Central memory CD4-positive, alpha-beta T cell (primary cell): ENCODE data around the gene ASB4.

ENCODE experiments used
- DNase-seq: peaks from one replicate; pipeline ENCODE4 v3.0.0; 2022

The ASB4 gene

DNA sequence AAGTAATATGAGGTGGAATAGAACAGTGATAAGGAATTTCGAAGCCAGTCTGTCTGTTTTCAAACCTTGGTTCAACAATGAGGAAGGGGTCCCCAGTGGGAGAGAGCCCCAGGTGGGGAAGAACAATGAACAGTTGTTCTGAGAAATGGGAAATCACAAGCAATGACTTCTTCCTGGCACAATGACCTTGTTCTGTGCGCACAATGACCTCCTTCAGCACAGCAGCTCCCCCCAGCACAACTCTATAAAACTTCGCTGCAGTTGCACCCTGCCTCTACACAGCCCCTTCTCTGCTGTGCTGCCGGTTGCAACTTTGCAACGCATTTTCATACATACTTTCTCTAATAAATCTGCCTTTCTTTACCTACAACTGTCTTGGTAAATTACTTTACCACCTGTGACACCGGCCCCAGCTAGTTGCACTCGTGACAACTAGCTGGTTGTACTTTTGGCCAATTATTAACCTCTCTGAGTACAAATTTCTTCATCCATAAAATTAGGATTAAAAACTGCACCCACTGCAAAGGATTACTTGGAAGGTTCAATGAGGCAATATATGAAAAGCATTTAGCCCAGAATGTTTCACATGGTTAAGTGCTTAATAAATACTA is 40.5 kb downstream of the ASB4 start:
- DNase-seq: no peak

- no peak for DNase-seq
Measured at GRCh38 chr7:95527033-95527775, 41.5 kb downstream of the ASB4 start.

- DNase-seq: no peak
Measured at GRCh38 chr7:95527776-95528250, 42.1 kb downstream of the ASB4 start.

- DNase-seq: no peak
Measured at GRCh38 chr7:95529701-95530100, 44.0 kb downstream of the ASB4 start.

DNA sequence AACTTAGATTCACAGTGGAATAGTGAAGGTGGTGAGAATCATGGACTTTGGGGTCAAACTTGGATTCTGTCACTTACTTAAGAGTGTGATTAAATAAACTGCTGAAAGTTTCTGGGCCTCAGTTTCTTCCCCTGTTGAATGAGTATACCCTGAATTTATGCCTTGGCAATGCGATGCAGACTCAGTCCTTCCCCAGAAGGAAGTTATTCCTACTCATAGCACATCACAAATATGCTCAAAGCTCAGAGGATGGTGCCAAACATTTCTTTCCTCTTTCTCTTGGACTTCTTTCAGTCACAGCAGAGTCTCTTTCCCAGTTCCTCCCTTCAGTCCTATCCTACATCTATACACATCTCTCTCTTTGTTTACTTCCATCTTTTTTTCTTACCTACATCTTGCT is 45.1 kb downstream of the ASB4 start:
- no peak for DNase-seq

DNA sequence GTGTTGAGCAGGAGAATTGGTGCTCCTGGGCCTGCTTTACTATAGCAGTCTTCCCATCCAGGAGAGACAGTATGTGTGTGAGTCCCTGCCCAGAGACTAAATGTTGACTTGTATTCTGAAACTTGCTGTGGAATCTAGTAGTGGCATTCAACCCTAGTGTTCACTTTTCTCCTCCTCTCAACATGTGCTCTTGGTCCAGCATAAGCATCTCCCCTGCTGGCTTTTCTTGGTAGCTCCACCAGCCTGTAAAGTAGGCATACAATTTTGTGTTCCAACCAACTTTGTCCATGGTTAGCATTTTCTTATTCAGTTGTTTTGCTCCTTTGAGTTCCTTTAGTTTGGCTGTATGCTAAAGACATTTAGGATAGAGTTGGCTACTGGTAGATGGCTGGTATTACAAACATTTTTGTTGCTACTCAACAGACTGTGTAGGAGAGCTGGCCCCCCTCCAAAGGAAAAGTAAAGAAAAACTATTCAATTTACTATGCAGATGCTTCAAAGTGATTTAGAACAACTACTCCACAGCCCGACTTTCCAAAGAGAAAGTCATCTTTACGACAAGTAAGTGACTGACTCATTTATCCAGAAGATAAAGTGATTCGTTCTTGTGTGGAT is 46.0 kb downstream of the ASB4 start:
- no peak for DNase-seq

DNA sequence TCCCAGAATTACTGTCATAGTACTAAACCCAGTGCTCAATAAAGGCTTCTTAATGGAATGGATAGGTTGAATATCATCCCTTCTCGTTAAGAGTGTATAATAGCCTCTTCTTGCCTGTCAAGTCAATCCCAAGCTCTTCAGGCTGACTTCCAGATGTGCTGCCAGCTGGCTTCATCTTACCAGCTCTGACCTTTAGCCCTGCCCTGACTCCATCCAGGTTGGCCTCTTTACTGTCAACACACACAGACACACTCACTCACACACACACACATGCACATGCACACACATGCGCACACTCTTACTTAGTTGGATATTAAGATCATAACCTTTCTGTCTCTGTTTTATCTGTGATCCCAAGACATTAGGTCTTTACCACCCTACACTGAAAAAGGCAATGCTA is 49.1 kb downstream of the ASB4 start:
- DNase-seq: no peak

- no peak for DNase-seq
Measured at GRCh38 chr7:95535662-95536061, 49.9 kb downstream of the ASB4 start.

DNA sequence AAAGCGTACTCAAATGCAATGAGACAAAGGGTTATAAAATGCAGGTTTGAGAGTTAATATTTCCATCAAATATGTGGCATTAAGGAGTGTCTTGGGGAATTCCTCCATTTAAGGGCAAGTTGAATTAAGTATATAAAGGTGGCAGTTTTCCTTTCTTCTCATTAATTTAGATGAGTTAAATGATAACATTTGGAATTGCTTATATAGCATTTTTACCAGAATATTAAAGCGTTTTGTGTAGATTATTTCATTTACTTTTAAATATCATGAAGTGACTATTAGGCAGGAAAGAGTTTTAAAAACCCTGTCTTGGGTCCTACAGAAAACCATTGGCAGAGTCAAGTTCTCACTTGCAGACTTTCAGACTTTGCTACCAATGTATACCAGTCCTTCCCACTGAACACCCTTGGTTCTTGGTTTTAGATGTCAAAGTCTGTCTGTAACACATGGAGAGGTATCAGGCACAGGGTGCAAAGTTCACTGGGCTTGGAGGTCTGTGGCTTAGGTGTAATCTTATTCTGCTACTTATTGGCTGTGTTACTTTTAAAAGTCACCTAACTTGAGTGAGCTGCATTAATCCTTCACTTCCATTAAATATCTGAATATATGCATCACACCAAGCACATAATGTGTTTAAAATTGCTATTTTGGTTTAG is 51.0 kb downstream of the ASB4 start:
- no peak for DNase-seq

GRCh38 chr7:95537468-95537867 is 51.7 kb downstream of the ASB4 start:
- DNase-seq: no peak

DNA sequence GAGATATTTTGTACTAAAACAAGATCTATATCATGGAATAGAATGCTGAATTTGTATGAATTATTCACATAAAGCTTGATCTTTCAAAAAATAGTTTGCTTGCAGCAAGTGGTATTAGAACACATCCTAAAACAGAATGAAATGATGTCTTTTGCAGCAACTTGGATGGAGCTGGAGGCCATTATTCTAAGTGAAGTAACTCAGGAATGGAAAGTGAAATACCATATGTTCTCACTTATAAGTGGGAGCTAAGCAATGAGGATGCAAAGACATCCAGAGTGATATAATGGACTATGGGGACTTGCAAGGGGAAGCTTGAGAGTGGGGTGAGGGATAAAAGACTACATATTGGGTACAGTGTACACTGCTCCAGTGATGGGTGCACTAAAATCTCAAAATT is 53.7 kb downstream of the ASB4 start:
- DNase-seq: no peak

- DNase-seq: no peak
Measured at GRCh38 chr7:95540366-95540765, 54.6 kb downstream of the ASB4 start.

- no peak for DNase-seq
Measured at GRCh38 chr7:95543312-95543711, 57.6 kb downstream of the ASB4 start.

- no peak for DNase-seq
Measured at GRCh38 chr7:95544171-95544570, 58.4 kb downstream of the ASB4 start.

DNA sequence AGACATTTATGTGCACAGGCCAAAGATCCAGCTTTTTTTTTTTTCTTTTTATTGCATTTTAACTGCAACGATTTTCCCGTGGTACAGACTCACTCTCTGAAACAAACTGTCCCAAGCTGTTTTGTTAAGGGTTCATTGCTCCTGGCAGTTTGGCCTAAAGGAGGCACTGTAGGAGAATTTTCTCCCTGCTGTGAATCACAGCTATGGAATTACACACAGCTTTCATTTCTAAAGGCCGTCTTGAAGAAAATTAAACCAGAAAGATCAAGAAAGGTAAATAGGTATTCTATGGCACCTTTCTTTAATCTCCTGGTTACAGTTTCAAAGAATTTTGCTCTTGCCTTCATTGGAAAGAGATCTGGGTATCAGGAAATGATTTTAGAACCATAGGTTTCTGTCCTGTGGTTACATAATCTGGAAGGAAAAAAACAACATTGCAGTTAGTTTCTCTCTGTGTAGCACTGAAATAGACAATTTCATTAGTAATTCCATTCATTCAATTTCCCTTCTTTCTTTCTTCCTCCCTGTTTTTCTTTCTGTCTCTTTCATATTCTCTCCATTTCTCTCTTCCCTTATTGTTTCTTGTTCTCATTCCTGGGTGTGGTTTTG is 59.4 kb downstream of the ASB4 start:
- no peak for DNase-seq

DNA sequence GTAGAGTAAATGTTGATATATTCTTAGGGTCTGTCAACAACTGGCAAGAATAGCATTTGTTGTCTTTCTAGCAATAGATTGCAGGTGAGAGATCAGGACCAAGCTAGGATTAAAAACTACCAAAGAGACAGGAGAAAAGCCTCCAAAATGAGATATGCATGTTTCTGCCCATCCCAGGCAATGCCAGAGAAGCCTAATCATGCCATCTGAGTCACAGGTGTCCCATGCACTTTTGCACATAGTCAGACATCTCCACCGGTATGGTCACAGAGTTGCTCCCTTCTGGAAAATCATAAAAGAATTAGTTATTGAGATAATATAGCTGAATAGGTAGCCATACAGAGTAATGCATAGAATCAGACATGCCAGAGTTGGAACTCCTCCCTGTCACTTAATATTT is 59.9 kb downstream of the ASB4 start:
- DNase-seq: no peak

GRCh38 chr7:95546647-95547046 is 60.9 kb downstream of the ASB4 start:
- DNase-seq: no peak

GRCh38 chr7:95547361-95548348 is 61.9 kb downstream of the ASB4 start:
- no peak for DNase-seq

DNA sequence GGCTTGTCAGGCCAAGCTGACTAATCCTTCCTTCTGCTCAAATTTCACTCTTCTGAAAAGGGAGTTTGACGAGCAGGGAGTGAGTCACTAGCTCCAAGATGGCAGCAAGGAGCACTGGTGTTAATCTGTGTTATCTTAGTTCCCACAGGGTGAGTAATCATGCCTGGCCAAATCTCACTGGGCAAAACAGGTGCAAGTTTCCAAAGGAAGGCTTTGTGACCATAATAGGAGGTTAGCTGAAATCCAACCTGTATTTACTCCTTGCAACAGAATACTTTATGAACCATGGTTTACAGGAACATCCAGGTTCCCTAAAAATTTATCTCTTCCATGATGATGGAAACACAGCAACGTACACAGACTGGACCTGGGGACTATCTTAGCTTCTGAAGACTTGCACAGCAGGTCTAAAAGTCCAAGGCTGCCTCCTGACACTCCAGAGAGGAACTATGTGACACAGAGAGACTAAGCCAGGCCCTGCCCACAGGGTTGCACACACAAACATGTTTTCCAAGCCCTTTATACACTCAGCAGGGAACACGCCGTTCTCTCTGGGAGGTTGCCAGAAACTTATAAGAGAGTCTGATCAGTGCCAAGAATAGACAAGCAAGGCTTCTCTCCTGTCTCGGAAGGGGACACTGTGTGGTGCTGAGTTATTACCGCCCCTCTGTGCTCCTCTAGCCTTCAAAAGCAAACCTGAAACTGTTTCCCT is 64.2 kb downstream of the ASB4 start:
- DNase-seq: no peak

DNA sequence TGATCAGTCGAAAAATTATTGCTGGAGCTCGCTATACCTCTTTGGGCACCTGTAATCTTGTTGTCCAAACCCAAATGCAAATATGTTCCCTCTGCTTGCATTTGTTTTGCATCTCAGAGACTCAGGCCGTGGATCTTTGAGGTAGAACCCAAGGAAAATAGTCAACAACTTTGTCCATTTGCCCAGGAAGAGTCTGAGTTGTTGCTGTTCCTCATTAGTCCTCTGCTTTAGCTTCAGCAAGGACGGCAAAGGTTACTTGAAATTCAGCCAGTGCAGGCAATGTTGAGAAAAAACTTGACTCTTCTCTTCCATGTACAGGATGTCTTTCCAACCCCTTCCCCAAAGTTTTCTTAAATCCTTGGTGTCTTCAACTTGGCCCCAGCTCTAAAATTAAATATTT is 64.8 kb downstream of the ASB4 start:
- DNase-seq: no peak
